CD4-positive, alpha-beta T cell (primary cell): ENCODE measurements around the gene EEFSEC. TPM values are rescaled to one million over a fixed set of nuclear protein-coding genes. Genes with fewer than 3 reads are reported as not detected.

ENCODE experiments used
- ATAC-seq: fragments of 200-7000 bp; cut with Tn5 transposase; one replicate; pipeline ENCODE4 v1.10.0; 2022; ENCODE audit warnings: mild to moderate bottlenecking; ENCODE audit not compliant: poor library complexity
- CTCF ChIA-PET: fragments of 350-600 bp; sonication (Branson Sonifier 250); formaldehyde crosslinking; loops from one replicate; lab custom pipeline; 2021; ENCODE audit warnings: antibody characterized with exemption, inconsistent platforms; lab: Charles Lee
- POLR2A ChIA-PET: fragments of 350-600 bp; sonication (Branson Sonifier 250); formaldehyde crosslinking; loops from one replicate; lab custom pipeline; 2021; ENCODE audit warnings: antibody characterized with exemption, inconsistent platforms; lab: Charles Lee
- DNase-seq, 14 experiments: peaks; one replicate each; pipeline ENCODE4 v3.0.0-alpha.2; 2013 to 2020; ENCODE audit warnings: mixed read lengths in 2 of 14
- H3K27ac ChIP-seq, 2 donors: one replicate each; pipeline versions ENCODE4 v1.5.1 to v1.7.0; 2013; ENCODE audit warnings: low read length in 2 of 2, low read depth in 1 of 2, mild to moderate bottlenecking in 1 of 2
- H3K27me3 ChIP-seq, 2 experiments: 1 replicate in 1 of 2; 2 replicates in 1 of 2; pipeline versions ENCODE4 v1.6.1 to v1.7.0; 2013; ENCODE audit warnings: low read length in 2 of 2, control low read depth in 1 of 2, mild to moderate bottlenecking in 1 of 2, moderate library complexity in 1 of 2; ENCODE audit not compliant: insufficient read depth in 2 of 2, control insufficient read depth in 1 of 2
- H3K36me3 ChIP-seq: one replicate; pipeline ENCODE4 v1.6.1; 2013; ENCODE audit warnings: low read length, control low read depth; ENCODE audit not compliant: insufficient read depth
- H3K4me1 ChIP-seq: one replicate; pipeline ENCODE4 v1.6.1; 2013; ENCODE audit warnings: low read length, control low read depth; ENCODE audit not compliant: insufficient read depth
- H3K4me3 ChIP-seq: one replicate; pipeline ENCODE4 v1.5.1; 2013; ENCODE audit warnings: mild to moderate bottlenecking, low read length, moderate library complexity
- H3K9me3 ChIP-seq, 2 experiments: 1 replicate in 1 of 2; 2 replicates in 1 of 2; pipeline versions ENCODE4 v1.6.1 to v1.7.0; 2013; ENCODE audit warnings: low read length in 2 of 2, mild to moderate bottlenecking in 2 of 2, control low read depth in 1 of 2, moderate library complexity in 1 of 2; ENCODE audit not compliant: control insufficient read depth in 1 of 2, insufficient read depth in 1 of 2
- H3K27ac Mint-ChIP-seq: one replicate; pipeline ENCODE4 v1.8.0; 2020; ENCODE audit warnings: mixed read lengths
- H3K27me3 Mint-ChIP-seq: one replicate; pipeline ENCODE4 v1.8.0; 2021; ENCODE audit warnings: mixed read lengths
- H3K36me3 Mint-ChIP-seq: one replicate; pipeline ENCODE4 v1.8.0; 2021; ENCODE audit warnings: low read depth, mixed read lengths
- H3K4me1 Mint-ChIP-seq: one replicate; pipeline ENCODE4 v1.8.0; 2021; ENCODE audit warnings: low read depth, mixed read lengths
- H3K4me3 Mint-ChIP-seq: one replicate; pipeline ENCODE4 v1.8.0; 2020; ENCODE audit warnings: mild to moderate bottlenecking, mixed read lengths
- H3K9me3 Mint-ChIP-seq: one replicate; pipeline ENCODE4 v1.8.0; 2020; ENCODE audit warnings: mixed read lengths
- intact Hi-C, 2 experiments: fragments of 100-400 bp; cut with DNase I in 1 of 2; cut with micrococcal nuclease in 1 of 2; formaldehyde crosslinking; loops; one replicate each; pipeline versions ENCODE4 v1.15.1 to v1.9.0; 2023 to 2025; cut with DNase I, micrococcal nuclease
- polyA plus RNA-seq, 2 donors: library from polyadenylated mRNA; unstranded; fragments of 120-200 nt; gene quantifications; one replicate each; pipeline ENCODE4 v1.2.1, GENCODE V29; 2013
- total RNA-seq, 174 experiments: library from RNA in 2 of 174; stranded (reverse) in 2 of 174; gene quantifications; one replicate each; pipeline ENCODE4 v1.2.3 and lab custom pipeline; 2021 to 2026
- TF ChIP-seq, protein P1 (sequence below): fragments of 200-600 bp; IDR thresholded peaks from one replicate; pipeline ENCODE4 v1.8.0; 2022; ENCODE audit warnings: antibody characterized with exemption, mild to moderate bottlenecking

Gene EEFSEC, protein sequence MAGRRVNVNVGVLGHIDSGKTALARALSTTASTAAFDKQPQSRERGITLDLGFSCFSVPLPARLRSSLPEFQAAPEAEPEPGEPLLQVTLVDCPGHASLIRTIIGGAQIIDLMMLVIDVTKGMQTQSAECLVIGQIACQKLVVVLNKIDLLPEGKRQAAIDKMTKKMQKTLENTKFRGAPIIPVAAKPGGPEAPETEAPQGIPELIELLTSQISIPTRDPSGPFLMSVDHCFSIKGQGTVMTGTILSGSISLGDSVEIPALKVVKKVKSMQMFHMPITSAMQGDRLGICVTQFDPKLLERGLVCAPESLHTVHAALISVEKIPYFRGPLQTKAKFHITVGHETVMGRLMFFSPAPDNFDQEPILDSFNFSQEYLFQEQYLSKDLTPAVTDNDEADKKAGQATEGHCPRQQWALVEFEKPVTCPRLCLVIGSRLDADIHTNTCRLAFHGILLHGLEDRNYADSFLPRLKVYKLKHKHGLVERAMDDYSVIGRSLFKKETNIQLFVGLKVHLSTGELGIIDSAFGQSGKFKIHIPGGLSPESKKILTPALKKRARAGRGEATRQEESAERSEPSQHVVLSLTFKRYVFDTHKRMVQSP
- total RNA-seq (10 to 100 TPM; 13.1 to 13.9 TPM), total RNA-seq (lab: John Stamatoyannopoulos, UW) (4.2 to 26.5 (median 14.3) reads per million in 172 experiments)
- polyA plus RNA-seq (2013, experiment 1 of 2) = 18.2 TPM
- 18.7 TPM for polyA plus RNA-seq (2013, experiment 2 of 2)

DNA sequence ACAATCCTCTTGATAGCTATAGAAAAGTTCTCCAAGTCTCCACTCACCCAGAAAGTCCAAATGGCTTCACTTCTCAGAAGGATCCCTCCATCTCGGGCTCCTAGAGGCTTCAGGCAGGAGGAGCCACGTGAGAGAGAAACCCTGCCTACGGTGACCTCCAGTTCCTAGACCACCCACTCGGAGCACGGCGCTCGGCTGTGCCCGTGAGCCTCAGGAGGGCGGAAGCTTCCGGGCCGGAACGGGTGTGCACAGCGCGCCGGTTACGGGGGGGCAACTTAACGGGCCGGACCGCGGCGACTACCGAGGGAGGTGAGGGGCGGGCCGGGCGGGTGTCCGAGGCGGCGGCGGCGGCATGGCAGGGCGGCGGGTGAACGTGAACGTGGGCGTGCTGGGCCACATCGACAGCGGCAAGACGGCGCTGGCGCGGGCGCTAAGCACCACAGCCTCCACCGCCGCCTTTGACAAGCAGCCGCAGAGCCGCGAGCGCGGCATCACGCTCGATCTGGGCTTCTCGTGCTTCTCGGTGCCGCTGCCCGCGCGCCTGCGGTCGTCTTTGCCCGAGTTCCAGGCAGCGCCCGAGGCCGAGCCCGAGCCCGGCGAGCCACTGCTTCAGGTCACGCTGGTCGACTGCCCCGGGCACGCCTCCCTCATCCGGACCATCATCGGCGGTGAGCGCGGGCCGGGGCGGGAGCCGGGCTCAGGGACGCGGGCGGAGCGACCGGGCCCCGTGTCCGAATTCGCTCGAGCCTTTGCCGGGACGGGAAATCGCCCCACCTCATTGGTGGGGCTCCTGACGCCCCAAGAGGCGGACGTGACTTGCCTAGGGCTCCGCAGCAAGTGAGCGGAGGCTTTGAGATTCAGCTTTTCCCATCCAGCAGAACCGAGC lies at the start of gene EEFSEC:
Gene EEFSEC (plus strand): TSS at position 326 of the 886 bp plus-strand sequence. CDS start 27 bp downstream, at position 353.
- Mint-ChIP-seq H3K4me3 (peak within 1 kb of the TSS; percentile 87), H3K9me3 (no peaks in the 10 kb centered on the region), H3K36me3 (peaks cover 39% of the 10 kb centered on the region), H3K27me3 (no peaks in the 10 kb centered on the region), H3K27ac (peak within 1 kb of the TSS; percentile 84), H3K4me1 (peaks cover 40% of the 10 kb centered on the region)
- ChIA-PET CTCF (interaction anchor here (0.7 to 2.5 kb wide), 5 partner anchors 30 to 78 kb away, joined by 3 to 10 read pairs (median 3); partner anchors contain the start of gene RUVBL1), POLR2A (interaction anchor here (0.5 to 2.9 kb wide), 10 partner anchors 10 to 1163 kb away, joined by 3 to 77 read pairs (median 4); partner anchors contain the start of gene RUVBL1)
- peaks cover 12% of the 10 kb centered on the region for H3K36me3 ChIP-seq
- H3K27ac ChIP-seq = peak within 1 kb of the TSS; percentile 56 to 80
- no peaks in the 10 kb centered on the region for H3K27me3 ChIP-seq
- ATAC-seq (peak; percentile 87), DNase-seq (peak; percentile 72 to 90 (median 82))
- peak within 1 kb of the TSS; percentile 58 for H3K4me3 ChIP-seq
- H3K9me3 ChIP-seq = no peaks in the 10 kb centered on the region
- H3K4me1 ChIP-seq = peaks cover 22% of the 10 kb centered on the region
- TF ChIP-seq, protein P1, sequence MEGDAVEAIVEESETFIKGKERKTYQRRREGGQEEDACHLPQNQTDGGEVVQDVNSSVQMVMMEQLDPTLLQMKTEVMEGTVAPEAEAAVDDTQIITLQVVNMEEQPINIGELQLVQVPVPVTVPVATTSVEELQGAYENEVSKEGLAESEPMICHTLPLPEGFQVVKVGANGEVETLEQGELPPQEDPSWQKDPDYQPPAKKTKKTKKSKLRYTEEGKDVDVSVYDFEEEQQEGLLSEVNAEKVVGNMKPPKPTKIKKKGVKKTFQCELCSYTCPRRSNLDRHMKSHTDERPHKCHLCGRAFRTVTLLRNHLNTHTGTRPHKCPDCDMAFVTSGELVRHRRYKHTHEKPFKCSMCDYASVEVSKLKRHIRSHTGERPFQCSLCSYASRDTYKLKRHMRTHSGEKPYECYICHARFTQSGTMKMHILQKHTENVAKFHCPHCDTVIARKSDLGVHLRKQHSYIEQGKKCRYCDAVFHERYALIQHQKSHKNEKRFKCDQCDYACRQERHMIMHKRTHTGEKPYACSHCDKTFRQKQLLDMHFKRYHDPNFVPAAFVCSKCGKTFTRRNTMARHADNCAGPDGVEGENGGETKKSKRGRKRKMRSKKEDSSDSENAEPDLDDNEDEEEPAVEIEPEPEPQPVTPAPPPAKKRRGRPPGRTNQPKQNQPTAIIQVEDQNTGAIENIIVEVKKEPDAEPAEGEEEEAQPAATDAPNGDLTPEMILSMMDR = no peak
- intact Hi-C loops = loop anchor here (1.0 to 10.0 kb wide), 5 partner anchors 29 to 1679 kb away; partner anchors contain the start of genes ABTB1 (in 1 of the 2), RUVBL1 (in 1 of the 2), SEC61A1 (in 1 of the 2) and ZXDC (in 1 of the 2)

DNA sequence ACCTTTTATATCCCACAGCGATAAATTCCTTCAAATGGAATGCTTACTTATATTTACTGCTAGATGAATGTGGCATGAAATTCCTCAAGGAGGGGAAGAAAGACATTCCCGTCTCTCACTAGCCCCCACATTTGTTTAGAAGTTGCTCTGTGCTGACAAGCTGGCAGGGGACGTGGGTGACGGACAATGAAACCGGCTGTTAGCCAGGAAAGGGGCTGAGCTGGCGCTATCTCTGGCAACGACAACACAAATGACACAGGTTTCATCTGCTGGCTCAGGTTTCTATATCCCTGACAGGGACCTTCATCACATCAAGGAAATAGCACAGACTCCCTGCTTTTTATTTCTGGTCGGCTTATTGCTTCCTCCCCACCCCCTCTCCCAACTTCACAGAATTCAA lies 45.4 kb upstream of the EEFSEC start:
- Histone ChIP-seq H3K9me3 (no peaks in the 10 kb centered on the region), H3K4me1 (peaks cover 13% of the 10 kb centered on the region), H3K27ac (no peak overlapping the region), H3K4me3 (no peak overlapping the region), H3K36me3 (peaks cover 59% of the 10 kb centered on the region), H3K27me3 (no peaks in the 10 kb centered on the region)
- Mint-ChIP-seq H3K9me3 (no peaks in the 10 kb centered on the region), H3K4me1 (peaks cover 14% of the 10 kb centered on the region), H3K4me3 (no peak overlapping the region), H3K36me3 (peaks cover 76% of the 10 kb centered on the region), H3K27me3 (no peaks in the 10 kb centered on the region), H3K27ac (no peak overlapping the region)
- intact Hi-C loops = no loop called here
- TF ChIP-seq, protein P1 = no peak
- ATAC-seq (no peak), DNase-seq (no peak)
- CTCF ChIA-PET = no interaction called here
- POLR2A ChIA-PET = no interaction called here

DNA sequence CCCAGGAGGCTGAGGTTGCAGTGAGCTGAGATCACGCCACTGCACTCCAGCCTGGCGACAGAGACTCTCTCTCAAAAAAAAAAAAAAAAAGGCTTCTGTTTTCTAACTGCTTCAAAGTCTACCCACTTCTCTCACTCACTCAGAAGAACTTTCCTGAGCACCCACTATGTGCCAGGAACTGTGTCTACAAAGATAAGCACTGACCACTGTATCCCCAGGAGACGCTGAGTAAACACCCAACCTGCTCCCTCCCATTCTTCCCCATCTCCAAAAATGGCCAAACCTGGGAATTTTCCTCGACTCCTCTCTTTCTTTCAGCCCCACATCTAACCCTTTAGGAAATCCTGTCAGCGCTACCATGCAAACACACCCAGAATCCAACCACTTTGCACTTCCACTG lies 42.1 kb upstream of the EEFSEC start:
- Histone ChIP-seq H3K27ac (no peak overlapping the region), H3K4me3 (no peak overlapping the region), H3K9me3 (no peaks in the 10 kb centered on the region), H3K4me1 (peaks cover 23% of the 10 kb centered on the region), H3K27me3 (no peaks in the 10 kb centered on the region), H3K36me3 (peaks cover 45% of the 10 kb centered on the region)
- DNase-seq (no peak), ATAC-seq (no peak)
- no peak overlapping the region for H3K4me3 Mint-ChIP-seq
- H3K36me3 Mint-ChIP-seq = peaks cover 76% of the 10 kb centered on the region
- intact Hi-C loops = no loop called here
- H3K9me3 Mint-ChIP-seq = no peaks in the 10 kb centered on the region
- H3K27ac Mint-ChIP-seq = peak overlapping the region; percentile 42
- CTCF ChIA-PET = interaction anchor here (1.5 kb wide), 1 partner anchor 22 kb away, joined by 6 read pairs; no protein-coding TSS in a partner anchor
- POLR2A ChIA-PET = interaction anchor here (2.8 kb wide), 1 partner anchor 12 kb away, joined by 18 read pairs; the partner anchor contains the start of gene RUVBL1
- peaks cover 41% of the 10 kb centered on the region for H3K4me1 Mint-ChIP-seq
- TF ChIP-seq, protein P1 = no peak
- H3K27me3 Mint-ChIP-seq = no peaks in the 10 kb centered on the region
